ENCODE measurements around the gene WDR55. TPM values are rescaled to one million over a fixed set of nuclear protein-coding genes. Genes with fewer than 3 reads are reported as not detected.
"Not testable (repeated sequence)": the region's sequence is repeated elsewhere in the genome, so short reads cannot be mapped to it uniquely, and the experiment has no call there.

WDR55 gene
- total RNA-seq, 1 donor from 2014 or later = 26.0 TPM

DNA sequence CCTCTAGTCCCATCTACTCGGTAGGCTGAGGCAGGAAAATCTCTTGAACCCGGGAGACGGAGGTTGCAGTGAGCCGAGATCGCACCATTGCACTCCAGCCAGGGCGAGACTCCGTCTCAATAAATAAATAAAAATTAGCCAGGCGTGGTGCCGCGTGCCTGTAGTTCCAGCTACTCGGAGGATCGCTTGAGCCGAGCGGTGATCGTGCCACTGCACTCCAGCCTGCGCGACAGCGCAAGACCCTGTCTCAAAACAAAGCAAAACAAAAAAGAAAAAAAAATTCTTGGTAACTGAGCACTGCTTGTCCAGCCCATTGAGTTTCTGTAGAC, 710 bp upstream of the WDR55 start:
- TF ChIP-seq, protein P1, sequence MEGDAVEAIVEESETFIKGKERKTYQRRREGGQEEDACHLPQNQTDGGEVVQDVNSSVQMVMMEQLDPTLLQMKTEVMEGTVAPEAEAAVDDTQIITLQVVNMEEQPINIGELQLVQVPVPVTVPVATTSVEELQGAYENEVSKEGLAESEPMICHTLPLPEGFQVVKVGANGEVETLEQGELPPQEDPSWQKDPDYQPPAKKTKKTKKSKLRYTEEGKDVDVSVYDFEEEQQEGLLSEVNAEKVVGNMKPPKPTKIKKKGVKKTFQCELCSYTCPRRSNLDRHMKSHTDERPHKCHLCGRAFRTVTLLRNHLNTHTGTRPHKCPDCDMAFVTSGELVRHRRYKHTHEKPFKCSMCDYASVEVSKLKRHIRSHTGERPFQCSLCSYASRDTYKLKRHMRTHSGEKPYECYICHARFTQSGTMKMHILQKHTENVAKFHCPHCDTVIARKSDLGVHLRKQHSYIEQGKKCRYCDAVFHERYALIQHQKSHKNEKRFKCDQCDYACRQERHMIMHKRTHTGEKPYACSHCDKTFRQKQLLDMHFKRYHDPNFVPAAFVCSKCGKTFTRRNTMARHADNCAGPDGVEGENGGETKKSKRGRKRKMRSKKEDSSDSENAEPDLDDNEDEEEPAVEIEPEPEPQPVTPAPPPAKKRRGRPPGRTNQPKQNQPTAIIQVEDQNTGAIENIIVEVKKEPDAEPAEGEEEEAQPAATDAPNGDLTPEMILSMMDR (IDR thresholded peaks at IDR 0.05; ENCODE audit: unreplicated experiment) = no peak
- peak overlapping the region; percentile 97 for H3K27ac Mint-ChIP-seq
- DNase-seq (ENCODE audit: low spot score in 2 of 2, unreplicated experiment in 2 of 2) = no peak
- H3K36me3 Mint-ChIP-seq = peaks cover 42% of the 10 kb centered on the region
- no peaks in the 10 kb centered on the region for H3K27me3 Mint-ChIP-seq (ENCODE audit: low read depth)
- peaks cover 16% of the 10 kb centered on the region for H3K4me1 Mint-ChIP-seq
- peak overlapping the region; percentile 99 for H3K4me3 Mint-ChIP-seq
- no peaks in the 10 kb centered on the region for H3K9me3 Mint-ChIP-seq

DNA sequence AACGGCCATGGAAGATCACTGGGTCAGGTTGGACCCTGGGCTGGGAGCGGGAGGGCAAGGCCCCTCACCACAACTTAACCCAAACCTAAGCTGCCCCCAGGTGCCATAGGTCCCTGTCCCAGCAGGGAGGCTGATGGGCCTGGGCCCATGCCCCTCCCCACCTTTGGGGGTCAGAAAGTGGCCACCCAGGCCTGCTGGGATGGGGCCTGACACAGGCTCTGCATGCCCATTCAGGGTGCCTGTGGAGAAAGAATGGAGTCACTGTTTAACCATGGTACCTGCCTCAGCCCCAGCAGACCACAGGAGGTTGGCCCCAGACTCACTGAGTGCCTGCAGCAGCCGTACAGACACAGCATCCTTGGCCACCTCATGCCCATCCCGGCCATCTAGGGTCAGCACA, 6.3 kb downstream of the WDR55 start:
- not testable (repeated sequence) for H3K9me3 Mint-ChIP-seq; H3K27ac Mint-ChIP-seq; H3K27me3 Mint-ChIP-seq (ENCODE audit: low read depth); DNase-seq (ENCODE audit: low spot score in 2 of 2, unreplicated experiment in 2 of 2); H3K4me1 Mint-ChIP-seq; H3K4me3 Mint-ChIP-seq
- peaks cover 35% of the 10 kb centered on the region for H3K36me3 Mint-ChIP-seq

DNA sequence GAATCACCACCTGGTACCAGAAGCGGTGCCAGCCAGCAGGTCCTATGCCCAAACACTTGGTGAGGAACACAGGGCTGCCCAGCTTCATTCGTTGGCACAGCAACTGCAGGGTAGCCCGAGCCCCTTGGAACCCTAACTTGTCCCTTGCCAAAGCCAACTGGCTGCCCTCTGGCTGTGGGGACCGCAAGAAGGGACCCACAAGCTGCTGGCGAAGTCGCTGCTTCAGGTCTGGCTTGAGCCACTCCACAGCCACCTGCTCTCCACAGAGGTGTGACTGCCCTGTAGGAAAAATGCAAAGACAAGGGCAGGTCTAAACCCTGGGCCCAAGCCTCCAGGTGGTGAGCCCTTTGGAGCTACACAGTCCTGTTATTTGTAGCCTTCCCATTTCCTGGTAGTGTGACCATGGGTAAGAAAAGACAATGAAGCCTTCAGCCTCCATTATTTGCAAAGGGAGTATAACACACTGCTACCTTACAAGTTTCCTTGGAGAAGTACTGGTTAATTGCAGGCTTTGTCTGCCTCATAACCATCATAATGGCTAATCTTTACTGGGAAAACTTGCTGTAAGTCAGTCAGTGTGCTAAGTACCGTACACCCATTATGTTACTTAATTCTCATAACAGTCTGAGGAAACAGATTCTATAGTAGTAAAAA, 6.9 kb downstream of the WDR55 start:
- Mint-ChIP-seq H3K4me3 (no peak overlapping the region), H3K9me3 (no peaks in the 10 kb centered on the region), H3K4me1 (peaks cover 3% of the 10 kb centered on the region), H3K27ac (no peak overlapping the region), H3K36me3 (peaks cover 39% of the 10 kb centered on the region), H3K27me3 (ENCODE audit: low read depth) (no peaks in the 10 kb centered on the region)
- TF ChIP-seq, protein P1 (IDR thresholded peaks at IDR 0.05; ENCODE audit: unreplicated experiment) = no peak
- DNase-seq (ENCODE audit: low spot score in 2 of 2, unreplicated experiment in 2 of 2) = no peak

DNA sequence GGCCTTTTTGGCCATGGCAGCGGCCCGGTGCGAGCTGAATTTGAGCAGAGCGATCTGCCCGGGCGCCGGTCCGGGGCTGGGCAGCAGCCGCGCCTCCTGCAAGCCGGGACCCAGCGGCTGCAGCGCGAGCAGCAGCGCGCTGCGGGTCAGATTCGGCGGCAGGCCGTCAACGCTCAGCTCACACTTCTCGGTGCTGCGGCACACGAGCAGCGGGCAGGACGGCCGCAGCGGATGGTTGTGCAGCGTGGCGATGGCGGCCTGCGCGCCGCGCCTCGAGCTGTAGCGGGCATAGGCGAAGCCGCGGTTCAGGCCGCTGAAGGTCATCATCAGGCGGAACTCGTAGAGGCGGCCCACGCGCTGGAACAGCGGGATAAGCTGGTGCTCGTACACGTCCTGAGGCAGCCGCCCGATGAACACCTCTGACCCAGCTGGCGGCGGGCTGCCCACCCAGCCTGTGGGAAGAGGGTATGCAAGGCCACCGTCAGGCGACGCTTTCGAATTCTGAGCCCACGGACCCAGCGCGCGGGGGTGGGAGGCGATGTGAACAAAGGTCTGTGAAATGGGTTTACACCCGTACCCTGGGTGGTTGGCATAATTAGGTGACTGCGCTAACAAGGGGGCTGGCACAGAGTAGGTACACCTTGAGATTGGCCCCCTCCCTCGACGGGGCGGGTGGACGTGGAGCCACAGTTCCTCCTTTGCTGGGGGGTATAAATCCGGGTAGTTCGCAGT, 7.9 kb downstream of the WDR55 start:
- DNase-seq (ENCODE audit: low spot score in 2 of 2, unreplicated experiment in 2 of 2) = no peak
- Mint-ChIP-seq H3K27me3 (ENCODE audit: low read depth) (no peaks in the 10 kb centered on the region), H3K4me3 (no peak overlapping the region), H3K27ac (no peak overlapping the region), H3K36me3 (peaks cover 46% of the 10 kb centered on the region), H3K4me1 (no peaks in the 10 kb centered on the region), H3K9me3 (no peaks in the 10 kb centered on the region)
- TF ChIP-seq, protein P1 (IDR thresholded peaks at IDR 0.05; ENCODE audit: unreplicated experiment) = no peak

DNA sequence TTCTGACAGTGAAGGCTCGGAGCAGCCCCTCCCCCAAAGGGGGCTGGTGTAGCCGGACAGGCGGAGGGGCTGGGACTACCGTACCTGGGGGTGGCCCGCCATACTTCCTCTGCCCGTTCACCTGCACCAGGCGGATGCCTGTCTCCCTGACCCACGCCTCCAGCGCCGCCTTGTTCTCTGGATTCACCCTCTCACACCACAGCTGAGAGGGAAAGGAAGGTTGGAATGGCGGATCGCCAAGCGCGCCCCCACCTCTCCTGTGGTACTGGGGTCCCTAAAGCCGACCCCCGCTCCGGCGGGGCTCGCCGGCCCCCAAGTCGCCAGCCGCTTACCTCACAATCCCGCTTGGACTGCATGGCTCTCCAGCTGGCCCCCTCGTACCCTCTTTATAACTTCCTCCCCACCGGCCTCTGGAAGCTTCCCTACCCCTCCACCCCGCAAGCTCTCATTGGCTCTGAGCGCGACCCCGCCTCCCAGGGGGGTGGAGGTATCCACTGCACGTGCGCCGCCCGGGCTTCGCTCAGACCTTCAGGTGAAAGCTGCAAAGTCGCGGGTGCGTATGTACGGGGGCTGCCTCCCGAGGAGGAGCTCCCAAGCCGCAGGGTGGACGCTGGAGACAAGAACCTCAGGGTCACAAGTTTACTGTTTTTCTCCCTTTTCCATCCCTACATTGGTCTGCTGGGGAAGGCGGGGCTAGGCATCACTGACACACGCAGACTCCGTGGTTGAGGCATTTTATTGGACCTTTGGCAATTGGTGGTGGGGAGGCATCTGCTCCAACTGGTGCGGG, 8.7 kb downstream of the WDR55 start, which contains the start of gene DND1:
DND1 (minus strand) TSS at position 390 of the 790 bp plus-strand sequence; CDS start at position 356, 34 bp downstream.
- Mint-ChIP-seq H3K4me3 (no peak within 1 kb of the TSS), H3K27me3 (ENCODE audit: low read depth) (no peaks in the 10 kb centered on the region), H3K36me3 (peaks cover 46% of the 10 kb centered on the region), H3K4me1 (no peaks in the 10 kb centered on the region), H3K27ac (no peak within 1 kb of the TSS), H3K9me3 (no peaks in the 10 kb centered on the region)
- TF ChIP-seq, protein P1 (IDR thresholded peaks at IDR 0.05; ENCODE audit: unreplicated experiment) = no peak
- no peak for DNase-seq (ENCODE audit: low spot score in 2 of 2, unreplicated experiment in 2 of 2)

DNA sequence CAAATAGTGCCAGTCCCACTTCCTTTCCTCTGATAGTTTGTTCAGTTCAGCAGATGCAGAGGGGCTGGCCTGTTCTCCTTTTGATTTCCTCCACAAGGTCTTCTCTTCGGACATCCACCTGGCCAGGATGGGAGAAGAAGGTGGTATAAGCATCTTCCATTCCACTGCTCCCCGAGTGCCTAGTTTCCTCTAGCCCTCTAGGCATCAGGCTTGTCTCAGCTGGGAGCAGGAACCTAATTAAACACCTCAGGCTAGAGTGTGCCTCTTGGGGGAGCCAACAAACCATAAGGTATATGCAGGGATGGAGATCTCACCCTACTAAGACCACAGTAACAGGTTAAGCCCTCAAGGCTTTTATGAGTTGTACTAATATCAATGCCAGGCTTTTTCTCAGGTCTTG, 9.5 kb downstream of the WDR55 start:
- Mint-ChIP-seq H3K4me1 (no peaks in the 10 kb centered on the region), H3K27ac (no peak overlapping the region), H3K27me3 (ENCODE audit: low read depth) (no peaks in the 10 kb centered on the region), H3K36me3 (peaks cover 39% of the 10 kb centered on the region), H3K9me3 (no peaks in the 10 kb centered on the region), H3K4me3 (no peak overlapping the region)
- DNase-seq (ENCODE audit: low spot score in 2 of 2, unreplicated experiment in 2 of 2) = no peak
- TF ChIP-seq, protein P1 (IDR thresholded peaks at IDR 0.05; ENCODE audit: unreplicated experiment) = no peak
